ENCODE results near the gene RASA2.
A peak's percentile ranks its signal among the peaks of the same experiment; 100 is the strongest.

RASA2 gene

GRCh38 chr3:141449424-141449823 lies 37.4 kb upstream of the RASA2 start:
- no peak overlapping the region for H3K4me3 ChIP-seq (ENCODE audit: low read length)
- no peak overlapping the region for H3K9ac ChIP-seq (ENCODE audit: low read length)
- peak overlapping the region; percentile 3 for H3K27ac ChIP-seq (ENCODE audit: low read depth, low read length)
- no peaks in the 10 kb centered on the region for H3K27me3 ChIP-seq (ENCODE audit: control insufficient read depth, insufficient read depth, low read length)
- H3K4me1 ChIP-seq (ENCODE audit: control insufficient read depth, insufficient read depth, low read length) = peaks cover 22% of the 10 kb centered on the region
- H3K36me3 ChIP-seq (ENCODE audit: control insufficient read depth, insufficient read depth, low read length) = peaks cover 9% of the 10 kb centered on the region

DNA sequence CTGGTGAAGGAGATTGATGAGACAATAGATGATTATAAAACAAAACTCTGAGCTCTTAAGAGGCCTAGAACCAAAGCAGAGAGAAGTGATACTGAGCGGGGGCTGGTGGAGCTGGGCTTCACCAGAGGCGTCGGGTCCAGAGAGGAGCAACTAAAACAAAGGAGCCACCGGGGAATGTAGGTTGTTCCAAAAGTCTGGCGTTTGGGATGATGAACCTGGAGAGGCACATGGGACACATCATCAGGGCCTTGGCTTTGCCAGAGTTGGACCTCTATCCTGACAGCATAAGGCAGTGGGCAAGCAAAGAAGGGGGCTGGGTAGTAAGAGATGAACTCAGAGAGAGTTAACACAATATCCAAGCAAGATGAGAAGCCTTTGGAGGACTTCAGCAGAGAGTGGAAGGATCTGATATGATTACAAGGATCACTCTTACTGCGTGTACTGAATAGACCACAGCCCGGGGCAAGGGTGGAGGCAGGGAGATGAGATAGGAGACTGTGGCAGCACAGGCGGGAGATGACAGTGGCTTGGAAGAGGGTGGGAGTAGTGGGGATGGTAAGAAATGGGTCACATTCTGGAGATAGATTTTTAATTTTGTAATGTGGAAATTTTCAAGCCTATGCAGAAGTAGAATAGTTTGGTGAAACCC lies 36.0 kb upstream of the RASA2 start:
- H3K27ac ChIP-seq (ENCODE audit: low read depth, low read length) = no peak overlapping the region
- no peaks in the 10 kb centered on the region for H3K36me3 ChIP-seq (ENCODE audit: control insufficient read depth, insufficient read depth, low read length)
- H3K27me3 ChIP-seq (ENCODE audit: control insufficient read depth, insufficient read depth, low read length) = no peaks in the 10 kb centered on the region
- H3K4me1 ChIP-seq (ENCODE audit: control insufficient read depth, insufficient read depth, low read length) = peaks cover 20% of the 10 kb centered on the region
- no peak overlapping the region for H3K9ac ChIP-seq (ENCODE audit: low read length)
- no peak overlapping the region for H3K4me3 ChIP-seq (ENCODE audit: low read length)

DNA sequence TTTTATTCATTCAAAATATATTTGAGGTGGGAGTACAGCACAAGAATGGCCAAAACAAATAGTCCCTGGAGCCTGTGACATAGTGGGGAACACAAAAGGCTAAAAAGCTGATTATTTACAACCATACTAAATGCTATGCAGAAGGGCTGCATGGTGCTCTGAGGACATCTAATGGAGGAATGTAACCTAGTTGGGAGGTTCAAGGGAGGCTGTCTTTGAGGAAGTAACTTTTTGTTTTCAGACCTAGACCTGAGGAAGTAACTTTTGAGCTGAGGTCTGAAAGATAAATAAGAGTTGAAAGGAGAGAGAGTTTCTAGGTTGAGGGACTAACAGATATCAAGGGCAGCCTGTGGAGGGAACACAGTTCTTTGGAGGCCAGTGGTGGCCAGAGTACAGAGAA lies 34.8 kb upstream of the RASA2 start:
- Histone ChIP-seq H3K27me3 (ENCODE audit: control insufficient read depth, insufficient read depth, low read length) (no peaks in the 10 kb centered on the region), H3K4me3 (ENCODE audit: low read length) (no peak overlapping the region), H3K9ac (ENCODE audit: low read length) (no peak overlapping the region), H3K27ac (ENCODE audit: low read depth, low read length) (no peak overlapping the region), H3K36me3 (ENCODE audit: control insufficient read depth, insufficient read depth, low read length) (no peaks in the 10 kb centered on the region), H3K4me1 (ENCODE audit: control insufficient read depth, insufficient read depth, low read length) (peaks cover 20% of the 10 kb centered on the region)

DNA sequence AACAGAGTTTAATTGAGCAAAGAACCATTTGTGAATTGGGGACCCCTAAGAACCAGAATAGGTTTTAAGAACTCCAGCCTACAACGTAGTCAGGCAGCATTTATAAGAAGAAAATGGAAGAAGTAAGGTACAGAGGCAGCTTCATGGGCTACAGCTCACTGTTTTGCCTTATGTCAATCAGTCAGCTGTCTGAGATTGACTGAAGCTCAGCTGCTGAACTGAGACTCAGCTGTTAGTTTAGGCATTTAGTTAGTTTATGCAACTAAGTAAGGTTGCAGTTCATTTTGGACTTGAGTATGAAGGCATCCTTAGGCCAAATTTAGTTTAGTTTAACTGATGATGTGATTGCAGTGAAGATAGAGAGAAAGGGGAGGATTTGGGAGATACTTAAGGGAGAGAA lies 34.1 kb upstream of the RASA2 start:
- Histone ChIP-seq H3K9ac (ENCODE audit: low read length) (no peak overlapping the region), H3K36me3 (ENCODE audit: control insufficient read depth, insufficient read depth, low read length) (no peaks in the 10 kb centered on the region), H3K27me3 (ENCODE audit: control insufficient read depth, insufficient read depth, low read length) (no peaks in the 10 kb centered on the region), H3K4me3 (ENCODE audit: low read length) (no peak overlapping the region), H3K4me1 (ENCODE audit: control insufficient read depth, insufficient read depth, low read length) (peaks cover 20% of the 10 kb centered on the region), H3K27ac (ENCODE audit: low read depth, low read length) (no peak overlapping the region)

DNA sequence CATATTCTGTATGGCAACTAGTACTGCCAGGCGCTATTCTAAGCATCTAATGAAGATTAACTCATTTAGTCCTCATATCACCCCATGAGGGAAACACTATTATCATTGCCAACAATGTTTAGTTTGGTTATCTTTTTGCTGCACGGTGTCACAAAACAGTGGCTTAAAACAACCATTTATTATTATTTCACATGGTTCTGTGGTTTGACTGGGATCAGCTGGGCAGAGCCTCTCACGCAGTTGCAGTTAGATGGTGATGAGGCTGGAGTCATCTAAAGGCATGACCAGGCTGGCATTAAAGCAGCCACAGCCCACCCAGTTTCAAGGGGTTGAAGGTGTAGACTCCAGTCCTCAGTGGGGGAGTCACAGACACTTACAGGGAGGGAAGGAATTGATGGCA lies 32.8 kb upstream of the RASA2 start:
- H3K4me3 ChIP-seq (ENCODE audit: low read length) = no peak overlapping the region
- H3K9ac ChIP-seq (ENCODE audit: low read length) = no peak overlapping the region
- no peak overlapping the region for H3K27ac ChIP-seq (ENCODE audit: low read depth, low read length)
- H3K4me1 ChIP-seq (ENCODE audit: control insufficient read depth, insufficient read depth, low read length) = peaks cover 15% of the 10 kb centered on the region
- no peaks in the 10 kb centered on the region for H3K27me3 ChIP-seq (ENCODE audit: control insufficient read depth, insufficient read depth, low read length)
- no peaks in the 10 kb centered on the region for H3K36me3 ChIP-seq (ENCODE audit: control insufficient read depth, insufficient read depth, low read length)

- H3K27me3 ChIP-seq (ENCODE audit: control insufficient read depth, insufficient read depth, low read length) = no peaks in the 10 kb centered on the region
- no peaks in the 10 kb centered on the region for H3K36me3 ChIP-seq (ENCODE audit: control insufficient read depth, insufficient read depth, low read length)
- H3K4me1 ChIP-seq (ENCODE audit: control insufficient read depth, insufficient read depth, low read length) = peaks cover 12% of the 10 kb centered on the region
- H3K4me3 ChIP-seq (ENCODE audit: low read length) = no peak overlapping the region
- H3K27ac ChIP-seq (ENCODE audit: low read depth, low read length) = no peak overlapping the region
- no peak overlapping the region for H3K9ac ChIP-seq (ENCODE audit: low read length)
Observed at GRCh38 chr3:141454906-141455602, 31.8 kb upstream of the RASA2 start.

DNA sequence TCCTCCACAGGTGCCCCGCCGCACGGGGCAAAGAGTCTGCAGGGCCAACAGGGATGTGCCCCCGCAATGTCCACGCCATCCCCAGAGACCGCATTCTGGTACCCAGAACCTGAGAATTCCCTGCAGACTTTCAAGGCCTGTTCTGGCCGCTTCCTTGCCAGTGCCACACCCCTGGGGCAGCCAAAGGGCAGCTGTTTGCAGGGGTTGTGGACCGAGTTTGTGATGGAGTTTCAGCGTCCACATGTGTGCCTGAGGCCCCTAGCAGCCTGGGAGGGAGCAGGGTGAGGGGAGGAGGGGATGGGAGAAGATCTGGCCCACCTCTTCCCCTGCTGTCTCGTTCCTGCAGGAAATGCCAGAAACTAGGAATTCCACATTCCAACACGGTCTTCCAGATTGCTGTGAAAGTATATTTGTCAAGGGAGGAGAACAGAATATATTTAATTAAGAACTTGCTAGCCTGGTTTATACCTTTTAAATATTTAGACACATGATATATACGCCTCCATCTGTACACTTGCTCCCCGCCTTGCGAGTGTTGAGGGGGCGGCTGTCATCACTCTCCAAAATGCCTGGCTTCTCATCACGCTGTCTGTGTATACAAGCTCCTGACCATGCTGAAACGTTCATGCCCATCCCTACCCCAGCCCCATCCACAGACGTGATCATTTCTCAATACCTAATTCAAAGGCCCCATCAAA lies 31.1 kb upstream of the RASA2 start:
- Histone ChIP-seq H3K27ac (ENCODE audit: low read depth, low read length) (no peak overlapping the region), H3K9ac (ENCODE audit: low read length) (no peak overlapping the region), H3K27me3 (ENCODE audit: control insufficient read depth, insufficient read depth, low read length) (no peaks in the 10 kb centered on the region), H3K4me3 (ENCODE audit: low read length) (no peak overlapping the region), H3K4me1 (ENCODE audit: control insufficient read depth, insufficient read depth, low read length) (peaks cover 12% of the 10 kb centered on the region), H3K36me3 (ENCODE audit: control insufficient read depth, insufficient read depth, low read length) (no peaks in the 10 kb centered on the region)

DNA sequence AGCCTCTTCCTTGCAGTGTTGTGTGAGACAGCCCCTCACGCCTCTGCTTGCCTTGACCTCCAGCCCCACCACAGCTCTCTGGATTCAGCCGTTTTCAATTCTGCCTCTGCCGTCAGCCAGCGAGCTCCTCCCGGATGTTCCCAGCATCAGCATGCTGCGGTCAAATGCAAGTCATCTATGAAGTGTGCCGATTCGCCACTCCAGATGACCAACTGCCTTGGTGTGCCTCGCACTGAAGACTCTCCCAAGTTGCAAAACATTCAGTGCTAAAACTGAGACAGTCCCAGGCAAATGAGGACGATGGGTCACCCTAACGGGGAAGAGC lies 30.6 kb upstream of the RASA2 start:
- no peak overlapping the region for H3K9ac ChIP-seq (ENCODE audit: low read length)

GRCh38 chr3:141457624-141458236 lies 29.1 kb upstream of the RASA2 start:
- Histone ChIP-seq H3K27me3 (ENCODE audit: control insufficient read depth, insufficient read depth, low read length) (no peaks in the 10 kb centered on the region), H3K27ac (ENCODE audit: low read depth, low read length) (no peak overlapping the region), H3K4me1 (ENCODE audit: control insufficient read depth, insufficient read depth, low read length) (peaks cover 3% of the 10 kb centered on the region), H3K36me3 (ENCODE audit: control insufficient read depth, insufficient read depth, low read length) (no peaks in the 10 kb centered on the region), H3K4me3 (ENCODE audit: low read length) (no peak overlapping the region), H3K9ac (ENCODE audit: low read length) (no peak overlapping the region)

More for the DNA sequence above, 30.6 kb upstream of the RASA2 start:
- peaks cover 9% of the 10 kb centered on the region for H3K4me1 ChIP-seq (ENCODE audit: control insufficient read depth, insufficient read depth, low read length)
- no peak overlapping the region for H3K27ac ChIP-seq (ENCODE audit: low read depth, low read length)
- no peaks in the 10 kb centered on the region for H3K36me3 ChIP-seq (ENCODE audit: control insufficient read depth, insufficient read depth, low read length)
- H3K4me3 ChIP-seq (ENCODE audit: low read length) = no peak overlapping the region
- H3K27me3 ChIP-seq (ENCODE audit: control insufficient read depth, insufficient read depth, low read length) = no peaks in the 10 kb centered on the region

GRCh38 chr3:141459008-141459407 lies 27.8 kb upstream of the RASA2 start:
- no peaks in the 10 kb centered on the region for H3K27me3 ChIP-seq (ENCODE audit: control insufficient read depth, insufficient read depth, low read length)
- H3K4me3 ChIP-seq (ENCODE audit: low read length) = no peak overlapping the region
- H3K4me1 ChIP-seq (ENCODE audit: control insufficient read depth, insufficient read depth, low read length) = peaks cover 3% of the 10 kb centered on the region
- H3K9ac ChIP-seq (ENCODE audit: low read length) = no peak overlapping the region
- no peak overlapping the region for H3K27ac ChIP-seq (ENCODE audit: low read depth, low read length)
- H3K36me3 ChIP-seq (ENCODE audit: control insufficient read depth, insufficient read depth, low read length) = no peaks in the 10 kb centered on the region

DNA sequence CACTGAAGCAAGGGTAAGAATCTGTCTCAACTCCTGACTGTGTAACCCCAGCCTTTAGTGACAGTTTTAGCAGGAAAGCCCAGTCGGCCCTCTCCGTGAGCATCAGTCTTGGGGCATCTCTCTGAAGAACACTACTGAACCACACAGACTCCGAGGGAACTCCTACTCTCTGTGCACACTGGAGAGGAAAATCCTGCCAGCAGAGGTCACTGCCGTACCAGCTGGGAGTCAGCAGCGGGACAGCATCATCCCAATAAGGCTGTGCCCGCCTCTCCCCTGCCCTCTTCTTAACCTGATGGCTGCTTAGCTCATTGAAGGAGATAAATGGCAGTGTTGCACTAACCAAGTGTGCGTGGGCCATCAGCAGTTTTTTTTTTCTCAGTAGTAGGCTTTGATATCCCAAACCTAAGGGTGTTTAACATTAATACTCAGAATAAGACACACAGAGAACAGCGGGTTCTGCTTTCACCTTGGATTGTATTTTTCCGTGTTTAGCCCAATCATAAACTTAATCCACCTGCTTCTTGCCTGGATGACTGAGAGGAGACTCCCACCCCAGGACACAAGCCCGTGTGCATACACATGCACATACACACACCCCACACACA lies 26.6 kb upstream of the RASA2 start:
- Histone ChIP-seq H3K36me3 (ENCODE audit: control insufficient read depth, insufficient read depth, low read length) (no peaks in the 10 kb centered on the region), H3K27ac (ENCODE audit: low read depth, low read length) (no peak overlapping the region), H3K9ac (ENCODE audit: low read length) (no peak overlapping the region), H3K27me3 (ENCODE audit: control insufficient read depth, insufficient read depth, low read length) (no peaks in the 10 kb centered on the region), H3K4me3 (ENCODE audit: low read length) (no peak overlapping the region), H3K4me1 (ENCODE audit: control insufficient read depth, insufficient read depth, low read length) (no peaks in the 10 kb centered on the region)

DNA sequence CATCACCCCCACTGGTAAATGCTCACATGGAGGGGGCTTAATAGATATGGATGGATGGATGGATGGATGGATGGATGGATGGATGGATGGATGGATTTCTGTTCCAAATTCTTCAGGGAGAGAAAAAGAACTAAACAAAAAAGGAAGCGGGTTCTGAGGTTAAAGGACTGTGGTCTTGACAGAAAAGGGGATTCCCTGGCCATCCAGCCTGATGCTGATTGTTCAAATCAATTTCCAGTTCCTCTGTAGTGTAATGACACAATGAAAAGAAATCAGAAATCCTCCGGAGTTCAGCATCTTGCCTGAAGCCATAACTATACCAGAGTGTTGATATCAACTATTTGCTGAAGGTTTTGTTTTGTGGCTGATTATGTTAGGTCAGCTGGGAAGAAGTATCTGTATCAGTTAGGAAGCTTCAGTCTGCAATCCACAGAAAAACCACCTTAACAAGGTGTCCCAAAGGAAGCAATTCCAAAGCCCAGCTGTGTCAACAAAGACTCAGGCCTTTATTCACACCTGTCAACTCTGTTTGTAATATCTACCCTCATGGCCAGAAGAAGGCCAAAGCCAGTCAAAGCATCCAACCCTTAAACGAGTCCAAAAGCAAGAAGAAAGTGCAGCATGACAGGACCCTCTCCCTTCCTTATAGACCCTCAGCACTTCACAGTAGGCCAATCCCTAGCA lies 24.5 kb upstream of the RASA2 start:
- H3K4me3 ChIP-seq (ENCODE audit: low read length) = no peak overlapping the region
- no peak overlapping the region for H3K9ac ChIP-seq (ENCODE audit: low read length)
- no peaks in the 10 kb centered on the region for H3K4me1 ChIP-seq (ENCODE audit: control insufficient read depth, insufficient read depth, low read length)
- H3K27ac ChIP-seq (ENCODE audit: low read depth, low read length) = no peak overlapping the region
- H3K27me3 ChIP-seq (ENCODE audit: control insufficient read depth, insufficient read depth, low read length) = no peaks in the 10 kb centered on the region
- no peaks in the 10 kb centered on the region for H3K36me3 ChIP-seq (ENCODE audit: control insufficient read depth, insufficient read depth, low read length)

Data from rectal smooth muscle tissue (tissue), 1 donor.